GM18526 (cell line): ENCODE results near the gene YEATS2.

Experiments used
- POLR2A ChIP-seq: IDR thresholded peaks from 3 replicates; pipeline ENCODE4 v1.6.1; 2011; ENCODE audit not compliant: insufficient read length; ENCODE audit errors: extremely low read depth

The YEATS2 gene

DNA sequence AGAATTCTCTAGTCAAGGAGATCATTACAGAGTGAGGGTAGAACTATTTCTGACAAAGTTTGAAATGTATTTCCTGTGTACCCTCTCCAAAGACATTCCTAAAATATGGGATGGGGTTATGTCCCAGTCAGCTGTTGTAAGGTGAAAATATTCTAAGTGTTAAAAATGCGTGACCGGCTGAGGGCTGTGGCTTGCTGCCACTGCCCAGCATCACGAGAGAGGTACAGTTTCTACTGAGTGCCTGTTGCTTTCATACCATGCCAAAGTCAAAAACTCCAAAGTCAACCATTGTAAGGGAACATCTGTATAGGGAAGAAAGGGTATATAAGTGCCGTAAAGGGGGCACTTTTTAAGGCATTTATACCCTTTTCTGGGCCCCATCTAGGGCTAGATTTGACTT, 96.9 kb downstream of the YEATS2 start:
- TF ChIP-seq POLR2A, result no peak

- no peak for TF ChIP-seq POLR2A
Measured at GRCh38 chr3:183796372-183796771, 98.8 kb downstream of the YEATS2 start.

- TF ChIP-seq POLR2A, result no peak
Measured at GRCh38 chr3:183797996-183798395, 100.4 kb downstream of the YEATS2 start.

- TF ChIP-seq POLR2A, result no peak
Measured at GRCh38 chr3:183799461-183799860, 101.9 kb downstream of the YEATS2 start.

DNA sequence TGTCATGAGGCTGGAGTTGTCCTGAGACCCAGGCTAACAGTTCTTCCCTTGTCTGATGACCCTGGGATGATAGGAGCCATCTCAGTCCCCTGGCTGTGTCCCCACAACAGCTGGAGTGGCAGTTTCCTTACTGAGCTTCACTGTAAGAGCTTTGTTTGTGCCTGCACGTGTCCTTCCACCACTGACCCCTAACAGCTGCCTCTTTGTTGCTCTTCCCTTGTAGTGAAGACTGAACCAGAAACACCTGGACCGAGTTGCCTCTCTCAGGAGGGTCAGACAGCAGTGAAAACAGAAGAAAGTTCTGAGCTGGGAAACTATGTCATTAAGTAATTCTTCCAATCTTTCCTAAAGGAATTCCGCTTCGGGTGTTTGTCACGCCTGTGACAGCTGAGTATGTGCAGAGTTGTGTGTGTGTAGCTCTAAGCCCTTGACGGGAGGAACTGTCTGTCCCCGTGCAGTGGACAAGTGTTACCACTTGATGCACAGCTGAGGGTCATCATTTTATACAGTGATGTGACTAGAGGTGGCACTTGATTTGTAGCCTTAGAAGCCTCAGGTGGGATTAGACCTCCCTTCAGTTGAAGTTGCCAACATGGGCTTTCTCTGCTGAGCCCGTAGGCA, 102.8 kb downstream of the YEATS2 start:
- no peak for TF ChIP-seq POLR2A

GRCh38 chr3:183801601-183802000, 104.0 kb downstream of the YEATS2 start:
- TF ChIP-seq POLR2A, result no peak

DNA sequence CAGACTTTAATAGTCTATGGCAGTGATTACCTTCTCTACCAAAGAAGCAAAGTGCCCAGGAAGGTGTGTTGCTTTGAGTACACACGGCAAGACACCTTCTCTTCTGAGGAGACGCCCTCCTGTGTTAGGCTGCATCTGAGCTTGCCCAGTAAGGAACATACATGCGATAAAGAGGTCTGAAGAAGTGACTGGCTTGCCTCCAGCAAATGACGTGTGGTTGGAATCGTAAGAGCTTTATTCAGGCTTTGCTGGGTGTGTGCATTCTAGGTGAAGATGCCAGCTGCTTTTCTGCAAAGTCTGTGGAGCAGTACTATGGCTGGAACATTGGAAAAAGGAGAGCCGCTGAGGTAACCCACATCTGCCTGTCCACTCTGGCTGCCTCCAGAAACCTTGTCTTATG, 105.4 kb downstream of the YEATS2 start:
- TF ChIP-seq POLR2A, result no peak

DNA sequence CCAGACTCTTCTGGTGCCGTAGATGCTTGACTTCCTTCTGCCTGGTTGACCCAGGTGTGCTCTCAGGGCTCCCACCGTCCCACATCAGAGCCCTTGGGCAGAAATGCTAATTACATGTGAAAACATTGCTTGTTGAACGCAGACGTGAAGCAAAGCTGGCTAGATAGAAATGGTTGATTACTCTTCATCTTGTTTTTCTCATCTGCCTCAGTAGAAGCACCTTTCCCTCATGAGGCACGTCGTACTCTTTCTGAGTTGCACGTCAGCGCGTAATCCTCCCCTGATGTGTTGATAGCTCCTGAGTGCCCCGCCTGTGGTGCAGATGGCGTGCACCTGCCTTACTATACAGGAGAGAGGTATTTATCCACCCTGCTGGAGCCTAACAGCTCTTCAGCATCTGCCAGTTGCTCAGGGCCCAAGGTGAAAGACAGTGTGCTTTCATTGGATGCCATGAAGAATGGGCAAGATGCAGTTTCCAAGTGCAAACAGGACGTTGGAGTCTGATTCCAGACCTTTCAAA, 109.7 kb downstream of the YEATS2 start:
- no peak for TF ChIP-seq POLR2A

GRCh38 chr3:183807881-183808280, 110.3 kb downstream of the YEATS2 start:
- TF ChIP-seq POLR2A, result no peak

GRCh38 chr3:183808355-183808754, 110.8 kb downstream of the YEATS2 start:
- no peak for TF ChIP-seq POLR2A

DNA sequence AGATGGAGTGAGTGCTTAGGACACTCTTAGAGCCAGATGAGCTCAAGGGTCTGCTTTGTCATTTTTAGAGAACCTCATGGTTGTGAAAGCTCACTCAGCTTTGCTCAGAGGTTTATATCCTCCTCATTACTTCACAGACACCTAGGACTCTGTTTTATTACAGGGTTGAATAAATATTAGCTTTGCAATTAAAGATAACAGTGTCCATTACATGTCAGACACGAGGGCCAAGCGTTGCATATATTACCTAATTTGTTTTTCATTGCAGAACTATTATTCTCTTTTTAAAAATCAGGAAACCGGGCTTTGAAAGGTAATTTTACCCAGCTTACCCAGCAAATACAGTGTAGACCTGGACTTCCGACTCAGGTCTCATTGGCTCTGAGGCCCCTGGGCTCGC, 111.7 kb downstream of the YEATS2 start:
- TF ChIP-seq POLR2A, result no peak

DNA sequence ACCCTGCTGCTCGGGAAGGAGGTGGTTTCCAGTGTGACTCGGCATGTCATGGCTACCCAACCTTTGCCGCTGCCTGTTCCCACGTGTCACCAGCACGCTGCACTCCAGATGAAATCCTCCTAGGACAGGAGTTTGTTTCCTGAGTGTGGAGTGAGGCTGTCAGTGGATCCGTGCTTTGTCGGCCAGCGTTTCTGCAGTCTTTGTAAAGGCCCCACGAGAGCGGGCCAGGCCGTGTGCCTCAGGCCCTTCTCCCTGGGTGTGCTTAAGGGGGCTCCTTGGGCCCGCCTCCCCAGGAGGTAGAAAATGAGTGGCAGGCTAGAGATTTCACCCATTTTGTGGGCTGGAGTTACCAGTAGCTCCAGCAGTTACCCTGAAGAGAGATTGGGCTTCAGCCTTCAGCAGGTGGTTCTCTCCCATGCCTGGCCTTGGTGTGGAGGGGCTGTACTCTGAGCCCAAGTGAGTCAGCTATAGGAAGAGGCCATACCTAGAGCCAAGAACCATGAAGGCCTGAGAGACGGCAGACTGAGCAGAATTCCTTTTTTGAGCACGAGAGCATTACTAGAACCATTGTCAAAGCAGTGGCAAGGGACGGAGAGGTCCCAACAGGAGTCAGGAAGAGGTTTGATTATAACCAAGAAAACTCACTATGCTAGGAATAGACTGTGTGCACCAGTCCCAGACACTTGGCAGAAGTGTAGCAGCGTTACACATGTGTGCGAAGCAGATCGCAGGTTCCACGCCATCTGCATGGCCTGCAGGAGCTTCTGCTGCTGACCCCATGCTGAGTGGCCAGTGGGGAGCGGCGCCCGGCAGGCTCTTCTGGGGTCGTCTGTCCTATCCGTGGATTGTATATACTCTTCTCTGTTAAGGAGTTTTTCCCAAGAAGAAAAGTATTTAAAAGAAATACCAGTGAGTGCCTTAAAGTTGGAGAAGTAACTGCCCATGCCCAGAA, 113.3 kb downstream of the YEATS2 start:
- no peak for TF ChIP-seq POLR2A

- TF ChIP-seq POLR2A, result no peak
Measured at GRCh38 chr3:183811638-183812037, 114.0 kb downstream of the YEATS2 start.

GRCh38 chr3:183812761-183813445, 115.3 kb downstream of the YEATS2 start:
- no peak for TF ChIP-seq POLR2A

DNA sequence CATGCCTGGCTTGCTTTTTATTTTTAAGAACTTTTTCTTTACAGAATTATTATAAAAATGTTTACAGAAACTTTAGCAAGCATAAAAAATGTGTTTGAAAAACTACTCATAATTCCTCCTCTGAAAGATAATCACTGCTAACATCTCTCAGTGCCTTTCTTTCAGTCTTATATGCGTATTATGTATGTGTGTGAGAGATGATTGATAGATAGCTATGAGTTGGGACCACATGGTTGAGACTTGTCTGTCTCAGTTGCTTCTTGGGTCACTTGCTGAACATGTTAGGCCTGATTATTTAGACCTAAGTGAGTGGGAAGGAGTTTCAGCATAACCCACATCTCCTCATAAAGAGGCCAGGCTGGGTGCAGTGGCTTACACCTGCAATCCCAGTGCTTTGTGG, 116.6 kb downstream of the YEATS2 start:
- no peak for TF ChIP-seq POLR2A

DNA sequence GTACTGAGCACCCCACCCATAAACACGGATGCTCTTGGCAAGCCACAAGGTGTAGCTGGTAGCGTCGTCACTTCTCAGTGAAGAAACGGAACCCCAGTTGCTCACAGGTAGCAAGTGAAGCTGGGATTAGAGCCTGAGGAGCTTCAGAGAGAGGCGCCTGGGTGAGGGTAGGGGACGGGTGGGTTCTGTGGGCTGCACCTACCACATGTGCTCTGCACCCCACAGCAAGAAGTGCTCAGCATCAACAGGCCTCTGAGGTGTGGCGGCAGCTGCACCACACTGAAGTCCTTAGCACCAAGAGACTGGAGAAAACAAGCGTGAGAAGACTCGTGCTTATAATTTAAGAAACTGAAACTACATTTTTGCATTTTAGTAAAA, 118.0 kb downstream of the YEATS2 start:
- no peak for TF ChIP-seq POLR2A

DNA sequence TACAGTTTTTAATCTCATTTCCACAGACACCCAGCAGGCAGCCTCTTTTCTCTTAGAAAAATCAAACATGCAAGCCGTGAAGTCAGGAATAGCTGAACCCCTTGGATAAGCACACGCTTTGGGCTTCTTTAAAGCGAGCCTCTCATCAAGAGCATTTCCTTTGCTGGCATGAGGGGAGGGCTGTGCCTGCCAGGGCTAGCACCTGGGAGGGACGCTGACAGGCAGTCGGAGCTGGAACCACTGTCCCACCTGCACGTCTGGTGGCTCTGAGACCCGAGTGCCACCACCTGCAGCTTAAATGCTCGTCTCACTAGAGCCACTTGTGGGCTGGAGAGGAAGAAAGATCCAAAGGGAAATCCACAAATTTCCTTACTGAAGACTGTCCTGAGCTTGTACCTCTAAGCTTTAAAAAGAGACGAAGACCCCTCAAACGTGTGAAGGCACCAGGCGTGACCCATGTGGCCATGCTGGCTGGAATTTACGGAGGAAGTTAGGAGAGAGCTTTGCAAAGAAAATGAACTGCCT, 118.4 kb downstream of the YEATS2 start:
- no peak for TF ChIP-seq POLR2A
